Endothelial cell of umbilical vein (primary cell): ENCODE results near the gene POLD3. TPM values are rescaled to one million over a fixed set of nuclear protein-coding genes. Genes with fewer than 3 reads are reported as not detected.
A peak's percentile ranks its signal among the peaks of the same experiment; 100 is the strongest.

Experiments
- BruUV-seq: library from RNA; stranded (reverse); fragments of 400-500 nt; replicated peaks from 2 replicates; lab custom pipeline; 2021; lab: Mats Ljungman, UMichigan
- CTCF ChIA-PET: fragments of 300-600, 350-600 bp; sonication (Branson Sonifier 250); formaldehyde crosslinking; loops from one replicate; lab custom pipeline; 2021; ENCODE audit warnings: antibody characterized with exemption, inconsistent platforms; lab: Charles Lee
- POLR2A ChIA-PET: fragments of 300-600, 350-600 bp; sonication (Branson Sonifier 250); formaldehyde crosslinking; loops from one replicate; lab custom pipeline; 2021; ENCODE audit warnings: antibody characterized with exemption, inconsistent platforms; lab: Charles Lee
- DNase-seq: peaks from one replicate; pipeline ENCODE4 v3.0.0-alpha.2; 2011; ENCODE audit warnings: low read depth, low spot score
- FAIRE-seq: peaks from 2 replicates; lab custom pipeline; 2011; peaks lifted over from hg19 to GRCh38; lab: Jason Lieb, UNC
- H2AFZ ChIP-seq: 2 replicates; pipeline ENCODE4 v1.6.0; 2012; ENCODE audit warnings: low read depth, low read length, control low read depth, inconsistent platforms
- H3K27ac ChIP-seq: 2 replicates; pipeline ENCODE4 v1.5.1; 2011; ENCODE audit warnings: low read depth, mild to moderate bottlenecking, control low read depth, low read length, moderate library complexity; ENCODE audit not compliant: insufficient read depth
- H3K27me3 ChIP-seq, 2 experiments: 2 replicates each; pipeline versions ENCODE4 v1.6.0 to v1.6.1; 2011; ENCODE audit warnings: low read length in 2 of 2, mixed read lengths in 1 of 2; ENCODE audit not compliant: control insufficient read depth in 2 of 2, insufficient read depth in 2 of 2
- H3K36me3 ChIP-seq, 2 experiments: 2 replicates in 1 of 2; 3 replicates in 1 of 2; pipeline ENCODE4 v1.5.1; 2011; ENCODE audit warnings: low read length in 2 of 2, mild to moderate bottlenecking in 1 of 2, moderate library complexity in 1 of 2; ENCODE audit not compliant: control insufficient read depth in 2 of 2, insufficient read depth in 2 of 2; ENCODE audit errors: extremely low read depth in 1 of 2
- H3K4me1 ChIP-seq: 3 replicates; pipeline ENCODE4 v1.5.1; 2011; ENCODE audit warnings: mild to moderate bottlenecking, low read length; ENCODE audit not compliant: control insufficient read depth, insufficient read depth; ENCODE audit errors: extremely low read depth
- H3K4me2 ChIP-seq: 2 replicates; pipeline ENCODE4 v1.6.1; 2011; ENCODE audit warnings: low read length, control low read depth, mixed read lengths; ENCODE audit not compliant: insufficient read depth
- H3K4me3 ChIP-seq, 3 experiments: fragments of 200-600 bp in 1 of 3; sonication (generic), shearing (Covaris generic) in 1 of 3; replicated peaks in 1 of 3; 2 replicates each; pipeline ENCODE4 v1.5.1; 2011 to 2016; ENCODE audit warnings: control low read depth in 3 of 3, low read length in 3 of 3, mild to moderate bottlenecking in 2 of 3, inconsistent platforms in 1 of 3, low read depth in 1 of 3, moderate library complexity in 1 of 3; ENCODE audit not compliant: insufficient read depth in 1 of 3
- H3K79me2 ChIP-seq: 2 replicates; pipeline ENCODE4 v1.6.0; 2012; ENCODE audit warnings: low read length, inconsistent platforms; ENCODE audit not compliant: control insufficient read depth, insufficient read depth
- H3K9ac ChIP-seq: replicated peaks from 2 replicates; pipeline ENCODE3; 2011; ENCODE audit warnings: low read length, control low read depth; ENCODE audit not compliant: insufficient read depth; ENCODE audit errors: extremely low read depth
- H3K9me1 ChIP-seq: replicated peaks from 3 replicates; pipeline ENCODE4 v1.6.0; 2011; ENCODE audit warnings: mild to moderate bottlenecking, low read length; ENCODE audit not compliant: control insufficient read depth, insufficient read depth; ENCODE audit errors: extremely low read depth
- H3K9me3 ChIP-seq: replicated peaks from 2 replicates; pipeline ENCODE4 v1.5.1; 2012; ENCODE audit warnings: low read length, inconsistent platforms; ENCODE audit not compliant: control insufficient read depth, insufficient read depth
- H4K20me1 ChIP-seq: replicated peaks from 2 replicates; pipeline ENCODE3; 2011; ENCODE audit warnings: mild to moderate bottlenecking, low read length; ENCODE audit not compliant: control insufficient read depth, insufficient read depth; ENCODE audit errors: extremely low read depth
- EZH2 ChIP-seq: IDR thresholded peaks from 2 replicates; pipeline ENCODE4 v1.6.1; 2012; ENCODE audit warnings: borderline replicate concordance, low read depth, mild to moderate bottlenecking, moderate library complexity, low read length, inconsistent platforms; ENCODE audit not compliant: severe bottlenecking
- FOS ChIP-seq: IDR thresholded peaks from 2 replicates; pipeline ENCODE4 v1.6.1; 2011; ENCODE audit warnings: mild to moderate bottlenecking, low read length, moderate library complexity, borderline replicate concordance; ENCODE audit not compliant: insufficient read depth
- GATA2 ChIP-seq: IDR thresholded peaks from 2 replicates; pipeline ENCODE4 v1.7.0; 2011; ENCODE audit warnings: low read depth, mild to moderate bottlenecking, moderate library complexity, mixed read lengths, low read length; ENCODE audit not compliant: insufficient read length, insufficient read depth
- JUN ChIP-seq: IDR thresholded peaks from 2 replicates; pipeline ENCODE4 v1.6.1; 2011; ENCODE audit warnings: borderline replicate concordance, low read depth; ENCODE audit not compliant: insufficient read length, insufficient read depth
- MYC ChIP-seq: IDR thresholded peaks from one replicate; pipeline ENCODE4 v1.6.1; 2011; ENCODE audit warnings: mild to moderate bottlenecking, low read depth, low read length
- POLR2A ChIP-seq: IDR thresholded peaks from 2 replicates; pipeline ENCODE4 v1.6.1; 2012; ENCODE audit warnings: low read depth, mild to moderate bottlenecking, control low read depth, low read length
- POLR2AphosphoS5 ChIP-seq: IDR thresholded peaks from 2 replicates; pipeline ENCODE4 v1.6.1; 2012; ENCODE audit warnings: low read depth, mild to moderate bottlenecking, control low read depth, low read length, moderate library complexity; ENCODE audit not compliant: insufficient read depth
- dilution Hi-C: fragments of 300-500 bp; cut with MboI; formaldehyde crosslinking; loops from one replicate; pipeline ENCODE4 v1.15.0; 2019; ENCODE audit warnings: low sequenced_read_pairs; ENCODE audit not compliant: extremely low pct_ligation_motif_present
- intact Hi-C: fragments of 100-400 bp; cut with micrococcal nuclease; formaldehyde crosslinking; loops from one replicate; pipeline ENCODE4 v1.10.0; 2022
- polyA plus RNA-seq, 4 experiments: library from polyadenylated mRNA; depleted of rRNA in 3 of 4; stranded (reverse) in 3 of 4; unstranded in 1 of 4; fragments of >200 nt; gene quantifications; 2 replicates each; pipeline versions ENCODE4 v1.2.1 to v1.2.3, GENCODE V29; 2011 to 2012; ENCODE audit warnings: missing spikeins in 1 of 4
- total RNA-seq: library from RNA; stranded (reverse); gene quantifications from 2 replicates; pipeline ENCODE4 v1.2.3, GENCODE V29; 2021
- TF ChIP-seq, protein P1 (sequence below): IDR thresholded peaks from 2 replicates; pipeline ENCODE4 v1.6.1; 2011; ENCODE audit not compliant: insufficient read depth, insufficient read length
- TF ChIP-seq, protein P2 (sequence below), 2 donors: IDR thresholded peaks; 1 replicate in 1 of 2; 2 replicates in 1 of 2; pipeline ENCODE4 v1.5.1; 2011; ENCODE audit warnings: low read length in 2 of 2, mild to moderate bottlenecking in 2 of 2, moderate library complexity in 2 of 2, control low read depth in 1 of 2, inconsistent platforms in 1 of 2, low read depth in 1 of 2; ENCODE audit not compliant: insufficient read depth in 1 of 2; ENCODE audit errors: extremely low read depth in 1 of 2

POLD3 gene
- total and polyA plus RNA-seq, 2 donors (not counting 3 experiments of a cell fraction or from before 2014, with no cell fraction given), result 8.9 to 25.2 TPM

DNA sequence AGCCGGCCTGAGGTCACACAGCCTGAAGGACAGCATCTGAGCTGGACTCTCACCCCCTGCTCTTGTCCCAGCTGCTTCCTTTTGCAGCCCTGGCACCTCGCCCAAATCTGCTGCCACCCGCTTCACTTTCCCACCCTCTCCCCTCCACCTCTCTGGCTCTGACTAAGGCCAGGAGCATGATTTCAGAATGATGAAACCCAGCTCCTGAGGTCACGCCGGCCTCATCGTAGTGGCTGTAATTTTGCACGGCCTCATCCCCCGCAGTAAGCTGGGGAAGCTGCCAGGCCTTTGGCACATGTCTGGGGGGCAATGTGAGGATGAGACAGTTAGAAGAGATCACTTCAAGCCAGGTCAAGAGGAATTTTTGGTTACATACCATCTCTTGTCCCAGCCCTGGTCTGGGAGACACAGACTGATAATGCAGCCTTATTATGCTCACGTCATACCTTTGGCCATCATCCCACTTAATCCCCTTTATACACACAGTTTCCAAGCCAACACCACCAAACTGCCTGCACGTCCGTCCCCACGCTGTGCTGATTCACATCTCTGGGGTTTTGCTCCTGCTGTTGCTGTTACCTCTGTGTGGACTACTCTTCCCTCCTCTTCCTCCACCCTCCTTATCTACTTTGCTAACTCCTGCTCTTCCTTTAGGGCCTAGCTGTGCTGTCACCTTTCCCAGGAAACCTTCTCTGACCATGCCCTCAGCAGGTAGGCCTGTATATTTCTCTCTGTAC is 80.7 kb downstream of the POLD3 start:
- Histone ChIP-seq H3K9me3 (no peaks in the 10 kb centered on the region), H3K4me1 (no peaks in the 10 kb centered on the region), H3K4me2 (no peak overlapping the region), H3K27me3 (no peaks in the 10 kb centered on the region), H3K9me1 (no peaks in the 10 kb centered on the region), H3K27ac (no peak overlapping the region), H4K20me1 (no peaks in the 10 kb centered on the region), H2AFZ (no peak overlapping the region), H3K4me3 (no peak overlapping the region), H3K79me2 (no peaks in the 10 kb centered on the region), H3K36me3 (no peaks in the 10 kb centered on the region), H3K9ac (no peak overlapping the region)
- dilution Hi-C loops, result no loop called here
- POLR2A ChIA-PET, result no interaction called here
- intact Hi-C loops, result no loop called here
- no peak for FAIRE-seq
- peak; percentile 15 for DNase-seq
- CTCF ChIA-PET, result interaction anchor here (1.3 to 2.7 kb wide), 3 partner anchors 10 to 102 kb away, joined by 3 to 15 read pairs (median 3); no protein-coding TSS in a partner anchor
- no TSS peak for BruUV-seq
- TF ChIP-seq FOS (no peak), MYC (no peak), JUN (no peak), POLR2AphosphoS5 (no peak), EZH2 (no peak), POLR2A (no peak), GATA2 (no peak)
- TF ChIP-seq, protein P1, sequence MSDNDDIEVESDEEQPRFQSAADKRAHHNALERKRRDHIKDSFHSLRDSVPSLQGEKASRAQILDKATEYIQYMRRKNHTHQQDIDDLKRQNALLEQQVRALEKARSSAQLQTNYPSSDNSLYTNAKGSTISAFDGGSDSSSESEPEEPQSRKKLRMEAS, result no peak
- TF ChIP-seq, protein P2, sequence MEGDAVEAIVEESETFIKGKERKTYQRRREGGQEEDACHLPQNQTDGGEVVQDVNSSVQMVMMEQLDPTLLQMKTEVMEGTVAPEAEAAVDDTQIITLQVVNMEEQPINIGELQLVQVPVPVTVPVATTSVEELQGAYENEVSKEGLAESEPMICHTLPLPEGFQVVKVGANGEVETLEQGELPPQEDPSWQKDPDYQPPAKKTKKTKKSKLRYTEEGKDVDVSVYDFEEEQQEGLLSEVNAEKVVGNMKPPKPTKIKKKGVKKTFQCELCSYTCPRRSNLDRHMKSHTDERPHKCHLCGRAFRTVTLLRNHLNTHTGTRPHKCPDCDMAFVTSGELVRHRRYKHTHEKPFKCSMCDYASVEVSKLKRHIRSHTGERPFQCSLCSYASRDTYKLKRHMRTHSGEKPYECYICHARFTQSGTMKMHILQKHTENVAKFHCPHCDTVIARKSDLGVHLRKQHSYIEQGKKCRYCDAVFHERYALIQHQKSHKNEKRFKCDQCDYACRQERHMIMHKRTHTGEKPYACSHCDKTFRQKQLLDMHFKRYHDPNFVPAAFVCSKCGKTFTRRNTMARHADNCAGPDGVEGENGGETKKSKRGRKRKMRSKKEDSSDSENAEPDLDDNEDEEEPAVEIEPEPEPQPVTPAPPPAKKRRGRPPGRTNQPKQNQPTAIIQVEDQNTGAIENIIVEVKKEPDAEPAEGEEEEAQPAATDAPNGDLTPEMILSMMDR (IDR thresholded peaks at IDR 0.05; ENCODE audit: extremely low read depth in 1 of 2, insufficient read depth in 1 of 2, low read depth in 1 of 2, low read length in 2 of 2), result no peak
